H1 (cell line): ENCODE results near the gene FAM227B. TPM values are rescaled to one million over a fixed set of nuclear protein-coding genes. Genes with fewer than 3 reads are reported as not detected.

ENCODE experiments used
- CTCF ChIA-PET: fragments of 300-600 bp; sonication (Branson Sonifier 250); formaldehyde crosslinking; loops from one replicate; lab custom pipeline; 2021; ENCODE audit not compliant: partially characterized antibody; lab: Charles Lee
- POLR2A ChIA-PET: fragments of 300-600 bp; sonication (Branson Sonifier 250); formaldehyde crosslinking; loops from one replicate; lab custom pipeline; 2021; ENCODE audit warnings: inconsistent platforms; ENCODE audit not compliant: partially characterized antibody; lab: Charles Lee
- DNase-seq, 2 experiments: peaks; one replicate each; pipeline versions ENCODE4 v3.0.0 to v3.0.0-alpha.2; 2010 to 2022; ENCODE audit warnings: low spot score in 2 of 2, low read depth in 1 of 2, mixed read lengths in 1 of 2
- FAIRE-seq: peaks from 2 replicates; lab custom pipeline; 2011; peaks lifted over from hg19 to GRCh38; lab: Jason Lieb, UNC
- H2AFZ ChIP-seq: 2 replicates; pipeline ENCODE4 v1.8.1; 2012; ENCODE audit warnings: low read length, inconsistent platforms
- H2AK5ac ChIP-seq: 2 replicates; pipeline ENCODE4 v1.6.1; 2013; ENCODE audit warnings: low read depth, low read length
- H2BK120ac ChIP-seq: replicated peaks from 2 replicates; pipeline ENCODE3; 2013; ENCODE audit warnings: low read depth, low read length, inconsistent platforms
- H2BK12ac ChIP-seq: 2 replicates; pipeline ENCODE4 v1.6.1; 2013; ENCODE audit warnings: low read depth, low read length
- H2BK15ac ChIP-seq: 2 replicates; pipeline ENCODE4 v1.6.1; 2013; ENCODE audit warnings: low read length
- H2BK20ac ChIP-seq: 2 replicates; pipeline ENCODE4 v1.6.1; 2013; ENCODE audit warnings: low read length
- H2BK5ac ChIP-seq: 2 replicates; pipeline ENCODE4 v1.6.1; 2013; ENCODE audit warnings: low read depth, low read length
- H3K14ac ChIP-seq: 2 replicates; pipeline ENCODE4 v1.6.1; 2013; ENCODE audit warnings: inconsistent platforms; ENCODE audit not compliant: insufficient read length
- H3K18ac ChIP-seq: 2 replicates; pipeline ENCODE4 v1.6.1; 2013; ENCODE audit warnings: low read length; ENCODE audit errors: extremely low read depth
- H3K23ac ChIP-seq: 2 replicates; pipeline ENCODE4 v1.6.1; 2013; ENCODE audit warnings: inconsistent platforms; ENCODE audit not compliant: insufficient read length
- H3K23me2 ChIP-seq: 2 replicates; pipeline ENCODE4 v1.6.1; 2013; ENCODE audit warnings: low read depth, low read length
- H3K27ac ChIP-seq: 2 replicates; pipeline ENCODE4 v1.6.1; 2011; ENCODE audit warnings: low read depth, low read length, inconsistent platforms
- H3K27me3 ChIP-seq, 4 experiments: replicated peaks in 1 of 4; 1 replicate in 1 of 4; 2 replicates in 3 of 4; pipeline versions ENCODE4 v1.6.1 to v1.8.1; 2011 to 2013; ENCODE audit warnings: low read length in 3 of 4, mild to moderate bottlenecking in 3 of 4, inconsistent platforms in 2 of 4, mixed read lengths in 2 of 4, moderate library complexity in 1 of 4; ENCODE audit not compliant: control insufficient read depth in 3 of 4, insufficient read depth in 3 of 4; ENCODE audit errors: extremely low read depth in 1 of 4
- H3K36me3 ChIP-seq, 4 experiments: 2 replicates each; pipeline versions ENCODE4 v1.6.1 to v1.8.1; 2011 to 2013; ENCODE audit warnings: mild to moderate bottlenecking in 4 of 4, low read length in 3 of 4, moderate library complexity in 2 of 4, control low read depth in 1 of 4, inconsistent platforms in 1 of 4; ENCODE audit not compliant: insufficient read depth in 4 of 4, control insufficient read depth in 2 of 4
- H3K4ac ChIP-seq: replicated peaks from 2 replicates; pipeline ENCODE3; 2013; ENCODE audit warnings: low read length, low read depth, mixed read lengths, inconsistent platforms; ENCODE audit not compliant: insufficient read length
- H3K4me1 ChIP-seq, 4 experiments: replicated peaks in 1 of 4; 1 replicate in 1 of 4; 2 replicates in 3 of 4; pipeline versions ENCODE4 v1.6.1 to v1.8.1; 2011 to 2013; ENCODE audit warnings: low read length in 3 of 4, inconsistent platforms in 2 of 4, mixed read lengths in 1 of 4; ENCODE audit not compliant: insufficient read depth in 4 of 4, control insufficient read depth in 3 of 4
- H3K4me2 ChIP-seq, 2 experiments: 2 replicates each; pipeline versions ENCODE4 v1.6.1 to v1.8.1; 2011 to 2013; ENCODE audit warnings: low read depth in 2 of 2, low read length in 2 of 2, control low read depth in 1 of 2, inconsistent platforms in 1 of 2, mild to moderate bottlenecking in 1 of 2; ENCODE audit not compliant: insufficient read depth in 1 of 2
- H3K4me3 ChIP-seq, 4 experiments: fragments of 200-600, 300-600 bp in 1 of 4; sonication (generic), shearing (Covaris generic), sonication (Bioruptor Twin) in 1 of 4; 2 replicates each; pipeline versions ENCODE4 v1.5.1 to v1.8.1; 2011 to 2016; ENCODE audit warnings: low read length in 4 of 4, low read depth in 3 of 4, control low read depth in 2 of 4, inconsistent platforms in 2 of 4, mild to moderate bottlenecking in 2 of 4, mixed read lengths in 1 of 4, moderate library complexity in 1 of 4; ENCODE audit not compliant: insufficient read depth in 2 of 4; ENCODE audit errors: extremely low read depth in 1 of 4
- H3K56ac ChIP-seq: replicated peaks from 2 replicates; pipeline ENCODE3; 2013; ENCODE audit warnings: low read depth, mild to moderate bottlenecking, mixed read lengths, low read length, inconsistent platforms; ENCODE audit not compliant: insufficient read length
- H3K79me1 ChIP-seq: 2 replicates; pipeline ENCODE4 v1.6.1; 2013; ENCODE audit warnings: low read depth, low read length, control low read depth
- H3K79me2 ChIP-seq, 2 experiments: 2 replicates each; pipeline versions ENCODE4 v1.6.1 to v1.8.1; 2012 to 2013; ENCODE audit warnings: low read length in 2 of 2, mild to moderate bottlenecking in 2 of 2, inconsistent platforms in 1 of 2; ENCODE audit not compliant: insufficient read depth in 2 of 2, control insufficient read depth in 1 of 2
- H3K9ac ChIP-seq, 4 experiments: replicated peaks in 1 of 4; 1 replicate in 1 of 4; 2 replicates in 3 of 4; pipeline versions ENCODE4 v1.6.1 to v1.8.1; 2011 to 2013; ENCODE audit warnings: low read depth in 3 of 4, low read length in 3 of 4, control low read depth in 2 of 4, mild to moderate bottlenecking in 2 of 4, moderate library complexity in 2 of 4, inconsistent platforms in 1 of 4; ENCODE audit errors: extremely low read depth in 1 of 4
- H3K9me3 ChIP-seq, 2 experiments: 2 replicates each; pipeline versions ENCODE4 v1.6.1 to v1.8.1; 2012 to 2013; ENCODE audit warnings: mild to moderate bottlenecking in 2 of 2, moderate library complexity in 2 of 2, control low read depth in 1 of 2, inconsistent platforms in 1 of 2, low read depth in 1 of 2, low read length in 1 of 2, mixed read lengths in 1 of 2; ENCODE audit not compliant: insufficient read depth in 2 of 2
- H4K20me1 ChIP-seq, 2 experiments: replicated peaks in 1 of 2; 2 replicates each; pipeline versions ENCODE3 to v1.8.1; 2011 to 2013; ENCODE audit warnings: inconsistent platforms in 2 of 2, low read length in 2 of 2, mild to moderate bottlenecking in 1 of 2; ENCODE audit not compliant: insufficient read depth in 2 of 2, control insufficient read depth in 1 of 2
- H4K5ac ChIP-seq: 2 replicates; pipeline ENCODE4 v1.6.1; 2013; ENCODE audit warnings: low read length, low read depth, mixed read lengths, inconsistent platforms; ENCODE audit not compliant: insufficient read length
- H4K8ac ChIP-seq: 2 replicates; pipeline ENCODE4 v1.8.0; 2013; ENCODE audit warnings: mild to moderate bottlenecking, moderate library complexity, low read length, inconsistent platforms; ENCODE audit not compliant: insufficient read depth; ENCODE audit errors: extremely low read depth
- H4K91ac ChIP-seq: replicated peaks from 2 replicates; pipeline ENCODE3; 2013; ENCODE audit warnings: low read length, mixed read lengths, inconsistent platforms; ENCODE audit not compliant: insufficient read length
- CEBPB ChIP-seq: IDR thresholded peaks from 2 replicates; pipeline ENCODE4 v1.6.1; 2012; ENCODE audit warnings: low read depth, low read length
- CHD2 ChIP-seq: IDR thresholded peaks from 2 replicates; pipeline ENCODE4 v1.6.1; 2012; ENCODE audit warnings: low read length, improper control_type of control experiment
- EP300 ChIP-seq, 2 experiments: IDR thresholded peaks; 1 replicate in 1 of 2; 2 replicates in 1 of 2; pipeline ENCODE4 v1.6.1; 2011 to 2012; ENCODE audit warnings: low read depth in 2 of 2, low read length in 2 of 2, mild to moderate bottlenecking in 2 of 2, borderline replicate concordance in 1 of 2, inconsistent platforms in 1 of 2, moderate library complexity in 1 of 2
- GABPA ChIP-seq: IDR thresholded peaks from 2 replicates; pipeline ENCODE4 v1.6.1; 2011; ENCODE audit warnings: mild to moderate bottlenecking, low read length, moderate library complexity, borderline replicate concordance; ENCODE audit not compliant: insufficient read depth
- HDAC6 ChIP-seq: IDR thresholded peaks from one replicate; pipeline ENCODE4 v1.7.1; 2012; ENCODE audit warnings: low read depth, mild to moderate bottlenecking, inconsistent platforms, low read length, moderate library complexity
- KDM4A ChIP-seq: IDR thresholded peaks from one replicate; pipeline ENCODE4 v1.7.1; 2012; ENCODE audit warnings: low read depth, mild to moderate bottlenecking, moderate library complexity, low read length, inconsistent platforms; ENCODE audit not compliant: severe bottlenecking
- MAFK ChIP-seq: IDR thresholded peaks from 2 replicates; pipeline ENCODE4 v1.6.1; 2012; ENCODE audit warnings: low read depth, mild to moderate bottlenecking, improper control_type of control experiment, low read length
- POLR2A ChIP-seq, 2 experiments: IDR thresholded peaks; 1 replicate in 1 of 2; 2 replicates in 1 of 2; pipeline ENCODE4 v1.6.1; 2011; ENCODE audit warnings: low read depth in 2 of 2, low read length in 2 of 2, mild to moderate bottlenecking in 2 of 2; ENCODE audit errors: control extremely low read depth in 1 of 2
- TAF7 ChIP-seq: optimal IDR thresholded peaks from 2 replicates; pipeline ENCODE3; 2011; ENCODE audit warnings: low read depth, mild to moderate bottlenecking, inconsistent platforms, low read length, moderate library complexity, borderline replicate concordance
- TBP ChIP-seq: IDR thresholded peaks from 2 replicates; pipeline ENCODE4 v1.6.1; 2011; ENCODE audit warnings: low read depth, low read length, improper control_type of control experiment
- TCF12 ChIP-seq: IDR thresholded peaks from 2 replicates; pipeline ENCODE4 v1.6.1; 2011; ENCODE audit warnings: low read depth, mild to moderate bottlenecking, low read length
- WGBS, 2 experiments: shearing (Covaris generic) in 1 of 2; methylation state at CpG; one replicate each; pipeline versions ENCODE4 v1.1.6 to v1.1.7; 2013 to 2015; ENCODE audit warnings: low lambda C conversion rate in 2 of 2, mixed read lengths in 2 of 2, inconsistent platforms in 1 of 2, low coverage in 1 of 2, missing lambda C conversion rate in 1 of 2; ENCODE audit not compliant: insufficient replicate concordance in 2 of 2, insufficient coverage in 1 of 2, insufficient read length in 1 of 2; ENCODE audit errors: extremely low coverage in 1 of 2, missing lambda C conversion rate in 1 of 2; 5-methylcytosine and 5-hydroxymethylcytosine counted together
- polyA plus RNA-seq, 7 experiments: library from polyadenylated mRNA; depleted of rRNA in 3 of 7; stranded (reverse) in 5 of 7; unstranded in 2 of 7; fragments of >200 nt in 5 of 7; fragments of 200-250 nt in 2 of 7; gene quantifications; 1 replicate in 5 of 7; 2 replicates in 1 of 7; 4 replicates in 1 of 7; pipeline versions ENCODE4 v1.2.1 to v1.2.3, GENCODE V29; 2011 to 2013; ENCODE audit warnings: missing spikeins in 2 of 7, mixed read lengths in 2 of 7
- total RNA-seq: library from RNA; stranded (reverse); fragmentation: NEBNext Ultra II Directional; extraction: Animal tissue kit (Norgen Biotek cat#: 25700); gene quantifications from 2 replicates; pipeline ENCODE4 v1.2.1, GENCODE V29; 2021

The FAM227B gene
- total and polyA plus RNA-seq, 2 of the 8 experiments (the other 6 are each of a cell fraction or from before 2014, with no cell fraction given), result 4.0 to 6.5 TPM

DNA sequence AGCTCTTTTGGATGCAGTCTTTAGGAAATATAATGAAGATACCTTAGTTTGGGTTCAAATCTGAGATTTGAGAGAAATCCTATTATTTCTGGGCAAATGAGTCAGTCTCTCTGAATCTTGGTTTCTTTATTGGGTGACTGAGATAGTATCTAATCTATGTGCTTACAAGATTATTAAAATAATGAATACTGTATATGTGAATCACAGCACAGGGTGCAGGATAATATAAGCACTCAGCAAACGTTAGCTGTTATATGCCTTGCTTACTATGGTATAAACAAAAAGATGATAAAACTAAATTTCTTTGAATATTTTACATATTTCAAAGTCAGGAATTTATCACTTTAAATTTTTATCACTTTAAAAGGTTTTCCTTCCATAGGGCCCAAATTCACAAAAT is 168.0 kb downstream of the FAM227B start:
- no peak overlapping the region for H3K14ac ChIP-seq
- H4K5ac ChIP-seq, result no peak overlapping the region
- no peak overlapping the region for H2AFZ ChIP-seq
- no peak overlapping the region for H2BK5ac ChIP-seq
- H3K4me1 ChIP-seq, result no peaks in the 10 kb centered on the region
- H3K79me1 ChIP-seq, result no peaks in the 10 kb centered on the region
- H2BK15ac ChIP-seq, result no peak overlapping the region
- no peak overlapping the region for H3K9ac ChIP-seq
- no peak overlapping the region for H3K4me3 ChIP-seq
- no peak overlapping the region for H3K27ac ChIP-seq
- TF ChIP-seq CEBPB (no peak), TAF7 (no peak), POLR2A (IDR thresholded peaks at IDR 0.05; ENCODE audit: control extremely low read depth in 1 of 2, low read depth in 2 of 2, low read length in 2 of 2) (no peak), KDM4A (no peak), TBP (no peak), TCF12 (no peak), CHD2 (no peak), HDAC6 (no peak), MAFK (no peak), GABPA (no peak), EP300 (IDR thresholded peaks at IDR 0.05; ENCODE audit: borderline replicate concordance in 1 of 2, low read depth in 2 of 2, low read length in 2 of 2) (no peak)
- no peaks in the 10 kb centered on the region for H4K20me1 ChIP-seq
- H3K56ac ChIP-seq, result no peak overlapping the region
- no peak overlapping the region for H3K4ac ChIP-seq
- no peak overlapping the region for H3K18ac ChIP-seq
- FAIRE-seq (no peak), DNase-seq (no peak)
- CTCF ChIA-PET, result no interaction called here
- no peak overlapping the region for H2BK120ac ChIP-seq
- no peak overlapping the region for H2AK5ac ChIP-seq
- POLR2A ChIA-PET, result no interaction called here
- no peaks in the 10 kb centered on the region for H3K23me2 ChIP-seq
- H4K91ac ChIP-seq, result no peak overlapping the region
- no peaks in the 10 kb centered on the region for H3K9me3 ChIP-seq
- H3K27me3 ChIP-seq, result no peaks in the 10 kb centered on the region
- H3K36me3 ChIP-seq, result no peaks in the 10 kb centered on the region
- H3K79me2 ChIP-seq, result no peaks in the 10 kb centered on the region
- no peak overlapping the region for H3K4me2 ChIP-seq
- no peak overlapping the region for H2BK12ac ChIP-seq
- WGBS, 2 experiments, result 75% methylated on average over 1 of the region's 1 CpG; no CpG with 5 or more reads in 1 of the 2 experiments
- H4K8ac ChIP-seq, result no peak overlapping the region
- no peak overlapping the region for H2BK20ac ChIP-seq
- H3K23ac ChIP-seq, result no peak overlapping the region
